ENCODE data around the gene PWWP2B.

DNA sequence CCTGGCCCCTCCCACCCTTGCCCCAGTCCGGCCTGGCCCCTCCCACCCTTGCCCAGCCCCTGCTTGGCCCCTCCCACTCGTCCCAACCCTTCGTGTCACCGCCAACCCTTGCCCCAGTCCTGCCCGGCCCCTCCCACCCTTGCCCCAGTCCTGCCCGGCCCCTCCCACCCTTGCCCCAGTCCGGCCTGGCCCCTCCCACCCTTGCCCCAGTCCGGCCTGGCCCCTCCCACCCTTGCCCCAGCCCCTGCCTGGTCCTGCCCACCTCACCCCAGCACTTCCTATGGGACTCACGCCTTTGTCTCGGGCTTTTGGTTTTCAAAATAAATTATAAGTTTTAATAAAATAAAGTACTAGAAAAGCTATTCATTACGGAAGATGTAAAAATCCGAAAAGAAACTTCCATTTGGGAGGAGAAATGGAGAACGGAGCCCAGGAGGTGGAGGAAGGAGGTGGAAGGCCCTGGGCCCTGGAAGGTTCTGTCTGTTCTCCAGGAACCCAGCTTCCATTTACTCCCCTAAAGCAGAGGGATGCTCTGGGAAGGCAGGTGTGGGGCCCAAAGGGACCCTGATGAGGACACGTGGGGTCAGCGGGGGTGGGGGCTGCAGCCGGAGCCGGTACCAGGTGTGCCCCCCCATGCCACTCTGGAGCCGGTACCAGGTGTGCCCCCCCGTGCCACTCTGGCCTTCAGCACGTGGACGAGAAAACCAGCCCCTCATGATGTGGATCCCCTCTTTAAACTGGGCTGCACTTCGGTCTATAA, 52.2 kb downstream of the PWWP2B start:
- TF ChIP-seq, protein P1, sequence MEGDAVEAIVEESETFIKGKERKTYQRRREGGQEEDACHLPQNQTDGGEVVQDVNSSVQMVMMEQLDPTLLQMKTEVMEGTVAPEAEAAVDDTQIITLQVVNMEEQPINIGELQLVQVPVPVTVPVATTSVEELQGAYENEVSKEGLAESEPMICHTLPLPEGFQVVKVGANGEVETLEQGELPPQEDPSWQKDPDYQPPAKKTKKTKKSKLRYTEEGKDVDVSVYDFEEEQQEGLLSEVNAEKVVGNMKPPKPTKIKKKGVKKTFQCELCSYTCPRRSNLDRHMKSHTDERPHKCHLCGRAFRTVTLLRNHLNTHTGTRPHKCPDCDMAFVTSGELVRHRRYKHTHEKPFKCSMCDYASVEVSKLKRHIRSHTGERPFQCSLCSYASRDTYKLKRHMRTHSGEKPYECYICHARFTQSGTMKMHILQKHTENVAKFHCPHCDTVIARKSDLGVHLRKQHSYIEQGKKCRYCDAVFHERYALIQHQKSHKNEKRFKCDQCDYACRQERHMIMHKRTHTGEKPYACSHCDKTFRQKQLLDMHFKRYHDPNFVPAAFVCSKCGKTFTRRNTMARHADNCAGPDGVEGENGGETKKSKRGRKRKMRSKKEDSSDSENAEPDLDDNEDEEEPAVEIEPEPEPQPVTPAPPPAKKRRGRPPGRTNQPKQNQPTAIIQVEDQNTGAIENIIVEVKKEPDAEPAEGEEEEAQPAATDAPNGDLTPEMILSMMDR (conservative IDR thresholded peaks at IDR 0.05; ENCODE audit: low read depth in 2 of 2), result no peak
- no peak for TF ChIP-seq POLR2AphosphoS5 (IDR thresholded peaks at IDR 0.05; ENCODE audit: low read depth)
- no peak for TF ChIP-seq EZH2 (IDR thresholded peaks at IDR 0.05; ENCODE audit: low read depth, unreplicated experiment)
- no peak for TF ChIP-seq CREB1 (CRISPR knock-in tag; IDR thresholded peaks at IDR 0.05; ENCODE audit: low read depth)
- TF ChIP-seq, protein P2, sequence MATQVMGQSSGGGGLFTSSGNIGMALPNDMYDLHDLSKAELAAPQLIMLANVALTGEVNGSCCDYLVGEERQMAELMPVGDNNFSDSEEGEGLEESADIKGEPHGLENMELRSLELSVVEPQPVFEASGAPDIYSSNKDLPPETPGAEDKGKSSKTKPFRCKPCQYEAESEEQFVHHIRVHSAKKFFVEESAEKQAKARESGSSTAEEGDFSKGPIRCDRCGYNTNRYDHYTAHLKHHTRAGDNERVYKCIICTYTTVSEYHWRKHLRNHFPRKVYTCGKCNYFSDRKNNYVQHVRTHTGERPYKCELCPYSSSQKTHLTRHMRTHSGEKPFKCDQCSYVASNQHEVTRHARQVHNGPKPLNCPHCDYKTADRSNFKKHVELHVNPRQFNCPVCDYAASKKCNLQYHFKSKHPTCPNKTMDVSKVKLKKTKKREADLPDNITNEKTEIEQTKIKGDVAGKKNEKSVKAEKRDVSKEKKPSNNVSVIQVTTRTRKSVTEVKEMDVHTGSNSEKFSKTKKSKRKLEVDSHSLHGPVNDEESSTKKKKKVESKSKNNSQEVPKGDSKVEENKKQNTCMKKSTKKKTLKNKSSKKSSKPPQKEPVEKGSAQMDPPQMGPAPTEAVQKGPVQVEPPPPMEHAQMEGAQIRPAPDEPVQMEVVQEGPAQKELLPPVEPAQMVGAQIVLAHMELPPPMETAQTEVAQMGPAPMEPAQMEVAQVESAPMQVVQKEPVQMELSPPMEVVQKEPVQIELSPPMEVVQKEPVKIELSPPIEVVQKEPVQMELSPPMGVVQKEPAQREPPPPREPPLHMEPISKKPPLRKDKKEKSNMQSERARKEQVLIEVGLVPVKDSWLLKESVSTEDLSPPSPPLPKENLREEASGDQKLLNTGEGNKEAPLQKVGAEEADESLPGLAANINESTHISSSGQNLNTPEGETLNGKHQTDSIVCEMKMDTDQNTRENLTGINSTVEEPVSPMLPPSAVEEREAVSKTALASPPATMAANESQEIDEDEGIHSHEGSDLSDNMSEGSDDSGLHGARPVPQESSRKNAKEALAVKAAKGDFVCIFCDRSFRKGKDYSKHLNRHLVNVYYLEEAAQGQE (IDR thresholded peaks at IDR 0.05; ENCODE audit: unreplicated experiment), result no peak
- no peak for TF ChIP-seq STAT1 (IDR thresholded peaks at IDR 0.05; ENCODE audit: unreplicated experiment)
